GM21737 (cell line): ENCODE data around the gene PACC1.
"Not testable (repeated sequence)": the region's sequence is repeated elsewhere in the genome, so short reads cannot be mapped to it uniquely, and the experiment has no call there.

Experiments
- ATAC-seq: cut with Tn5 transposase; IDR thresholded peaks from one replicate; pipeline ENCODE4 v1.9.1; 2021; ENCODE audit warnings: mild to moderate bottlenecking, moderate library complexity; ENCODE audit not compliant: unreplicated experiment

PACC1 gene

DNA sequence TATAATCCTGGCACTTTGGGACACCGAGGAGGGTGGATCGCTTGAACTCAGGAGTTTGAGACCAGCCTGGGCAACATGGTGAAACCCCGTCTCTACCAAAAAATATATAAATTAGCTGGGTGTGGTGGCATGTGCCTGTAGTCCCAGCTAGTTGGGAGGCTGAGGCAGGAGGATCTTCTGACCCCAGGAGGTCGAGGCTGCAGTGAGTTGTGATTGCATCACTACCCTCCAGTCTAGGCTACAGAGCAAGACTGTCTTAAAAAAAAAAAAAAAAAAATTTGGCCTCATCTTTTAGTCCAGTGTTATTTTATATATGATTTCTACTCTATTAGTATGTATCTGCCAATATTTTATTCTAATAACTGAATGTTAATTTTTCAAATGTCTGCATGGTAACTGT is 69.8 kb downstream of the PACC1 start:
- ATAC-seq: no peak

- no peak for ATAC-seq
Observed at GRCh38 chr1:212341090-212341489, 73.6 kb downstream of the PACC1 start.

- no peak for ATAC-seq
Observed at GRCh38 chr1:212329105-212329504, 85.6 kb downstream of the PACC1 start.

DNA sequence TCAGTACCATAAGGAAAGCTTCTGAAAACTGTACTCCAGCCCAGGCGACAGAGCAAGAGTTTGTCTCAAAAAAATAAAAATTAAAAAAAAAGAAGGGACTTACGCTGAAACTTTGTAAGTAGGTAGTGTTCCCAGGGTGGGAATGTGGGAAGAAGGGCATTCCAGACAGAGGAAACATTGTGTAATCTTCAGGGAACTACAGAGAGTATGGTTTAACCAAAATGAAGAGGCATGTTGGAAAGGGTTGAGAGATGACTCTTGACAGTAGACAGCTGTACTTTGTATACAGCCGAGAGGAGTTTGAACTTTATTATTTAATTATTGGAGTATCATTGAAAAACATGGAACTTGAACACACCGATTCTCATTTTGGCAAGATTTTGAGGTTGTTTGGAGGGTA is 86.4 kb downstream of the PACC1 start:
- no peak for ATAC-seq

DNA sequence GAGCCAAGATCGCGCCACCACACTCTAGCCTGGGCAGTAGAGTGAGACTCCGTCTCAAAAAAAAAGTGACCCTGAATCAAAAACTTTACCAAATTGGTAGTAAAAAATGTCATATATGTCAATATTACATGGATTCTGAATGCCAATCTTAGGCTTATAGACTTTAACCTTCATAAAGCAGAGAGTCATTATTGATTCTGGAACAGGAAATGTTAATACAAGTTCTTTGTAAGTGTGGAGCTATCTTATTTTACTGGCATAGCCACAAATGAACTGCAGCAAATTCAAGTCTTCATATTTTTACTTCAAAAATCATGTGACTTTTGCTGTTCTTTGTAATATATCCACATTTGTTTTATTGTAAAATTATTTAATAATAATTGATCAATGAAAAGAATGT is 88.1 kb downstream of the PACC1 start:
- no peak for ATAC-seq

- ATAC-seq: no peak
Observed at GRCh38 chr1:212323066-212323465, 91.6 kb downstream of the PACC1 start.

GRCh38 chr1:212321031-212321430 is 93.7 kb downstream of the PACC1 start:
- not testable (repeated sequence) for ATAC-seq

DNA sequence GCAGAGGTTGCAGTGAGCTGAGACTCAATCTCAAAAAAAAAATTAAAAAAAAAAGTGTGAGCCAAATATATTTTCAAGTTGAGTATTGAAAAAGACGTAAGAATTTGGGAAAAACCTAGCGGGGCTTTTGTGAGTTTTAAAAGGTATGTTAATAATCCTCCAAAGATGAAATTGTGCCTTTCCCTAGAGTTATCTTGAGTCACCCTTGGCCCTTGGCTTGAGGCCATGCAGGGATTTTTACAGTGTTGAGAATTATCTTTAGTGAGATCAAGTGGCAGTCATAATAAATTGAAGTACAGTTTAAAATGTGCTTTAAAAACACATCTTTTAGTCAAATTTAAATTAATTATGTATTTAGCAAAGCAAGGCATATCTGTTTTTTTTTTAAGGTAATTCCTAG is 96.8 kb downstream of the PACC1 start:
- ATAC-seq: no peak

DNA sequence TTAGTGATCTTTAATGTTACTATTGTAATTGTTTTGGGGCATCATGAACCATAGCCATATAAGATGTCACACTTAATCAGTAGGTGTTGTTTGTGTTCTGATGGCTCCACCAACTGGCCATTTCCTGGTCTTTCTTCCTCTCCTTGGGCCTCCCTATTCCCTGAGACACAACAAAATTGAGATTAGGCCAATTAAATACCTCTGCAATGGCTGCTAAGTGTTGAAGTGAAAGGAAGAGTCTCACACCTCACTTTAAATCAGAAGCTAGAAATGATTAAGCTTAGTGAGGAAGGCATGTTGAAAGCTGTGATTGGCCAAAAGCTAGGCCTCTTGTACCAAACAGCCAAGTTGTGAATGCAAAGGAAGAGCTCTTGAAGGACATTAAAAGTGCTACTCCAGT is 98.8 kb downstream of the PACC1 start:
- no peak for ATAC-seq

- no peak for ATAC-seq
Observed at GRCh38 chr1:212315184-212315583, 99.5 kb downstream of the PACC1 start.
